GM19467 (cell line): ENCODE measurements around the gene MEX3C.

Experiments used
- ATAC-seq: cut with Tn5 transposase; IDR thresholded peaks from one replicate; pipeline ENCODE4 v1.9.1; 2021; ENCODE audit warnings: mild to moderate bottlenecking, moderate library complexity; ENCODE audit not compliant: unreplicated experiment

Gene MEX3C

DNA sequence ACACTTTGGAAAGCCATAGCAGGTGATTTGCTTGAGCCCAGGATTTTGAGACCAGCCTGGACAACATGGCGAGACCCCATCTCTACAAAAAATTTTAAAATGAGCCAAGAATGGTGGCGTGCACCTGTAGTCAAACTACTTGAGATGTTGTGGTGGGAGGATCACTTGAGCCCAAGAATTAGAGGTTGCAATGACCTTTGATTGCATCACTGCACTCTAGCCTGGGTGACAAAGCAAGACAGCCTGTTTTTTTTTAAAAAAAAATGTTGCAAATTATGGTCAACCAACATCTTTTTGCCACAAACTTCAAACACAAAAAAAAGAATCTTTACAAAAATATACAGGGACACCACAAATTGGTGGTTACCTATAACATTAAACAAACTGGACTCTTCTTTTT, 40.3 kb downstream of the MEX3C start:
- no peak for ATAC-seq

GRCh38 chr18:51154431-51155063, 42.9 kb downstream of the MEX3C start:
- ATAC-seq: no peak

DNA sequence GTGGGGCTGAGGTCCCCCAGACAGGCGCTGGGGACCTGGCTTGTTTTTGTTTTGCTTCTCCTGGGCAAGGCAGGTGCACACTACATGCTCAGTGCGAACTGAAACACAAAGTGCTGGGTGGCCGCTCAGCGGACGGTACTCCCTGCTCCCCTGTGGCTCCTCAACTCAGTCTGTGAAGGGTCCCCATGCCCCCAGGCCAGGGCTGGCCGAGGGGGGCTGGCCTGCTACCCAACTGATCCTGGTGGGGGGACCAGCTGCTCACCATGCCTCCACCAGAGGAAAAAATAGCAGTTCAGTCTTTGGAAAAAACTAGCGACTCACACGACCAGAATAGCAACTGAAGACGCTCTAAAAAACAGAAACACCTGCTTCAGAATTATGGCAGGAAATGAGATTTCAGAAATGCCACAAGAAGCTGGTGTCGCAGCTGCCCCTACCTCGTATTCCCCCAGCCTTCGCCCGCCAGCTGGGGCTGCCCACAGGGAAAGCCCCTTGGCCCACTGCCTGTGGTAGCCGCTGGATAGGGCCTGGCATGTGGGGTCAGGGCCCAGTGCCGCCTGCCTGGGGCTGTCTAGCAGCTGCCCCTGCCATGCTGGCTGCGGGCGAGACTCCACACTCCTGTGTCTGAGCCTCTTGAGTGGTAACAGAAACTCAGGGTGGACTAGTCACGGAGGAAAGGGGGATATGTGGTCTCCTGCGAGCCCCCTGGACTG, 43.7 kb downstream of the MEX3C start:
- peak; percentile 79 for ATAC-seq

DNA sequence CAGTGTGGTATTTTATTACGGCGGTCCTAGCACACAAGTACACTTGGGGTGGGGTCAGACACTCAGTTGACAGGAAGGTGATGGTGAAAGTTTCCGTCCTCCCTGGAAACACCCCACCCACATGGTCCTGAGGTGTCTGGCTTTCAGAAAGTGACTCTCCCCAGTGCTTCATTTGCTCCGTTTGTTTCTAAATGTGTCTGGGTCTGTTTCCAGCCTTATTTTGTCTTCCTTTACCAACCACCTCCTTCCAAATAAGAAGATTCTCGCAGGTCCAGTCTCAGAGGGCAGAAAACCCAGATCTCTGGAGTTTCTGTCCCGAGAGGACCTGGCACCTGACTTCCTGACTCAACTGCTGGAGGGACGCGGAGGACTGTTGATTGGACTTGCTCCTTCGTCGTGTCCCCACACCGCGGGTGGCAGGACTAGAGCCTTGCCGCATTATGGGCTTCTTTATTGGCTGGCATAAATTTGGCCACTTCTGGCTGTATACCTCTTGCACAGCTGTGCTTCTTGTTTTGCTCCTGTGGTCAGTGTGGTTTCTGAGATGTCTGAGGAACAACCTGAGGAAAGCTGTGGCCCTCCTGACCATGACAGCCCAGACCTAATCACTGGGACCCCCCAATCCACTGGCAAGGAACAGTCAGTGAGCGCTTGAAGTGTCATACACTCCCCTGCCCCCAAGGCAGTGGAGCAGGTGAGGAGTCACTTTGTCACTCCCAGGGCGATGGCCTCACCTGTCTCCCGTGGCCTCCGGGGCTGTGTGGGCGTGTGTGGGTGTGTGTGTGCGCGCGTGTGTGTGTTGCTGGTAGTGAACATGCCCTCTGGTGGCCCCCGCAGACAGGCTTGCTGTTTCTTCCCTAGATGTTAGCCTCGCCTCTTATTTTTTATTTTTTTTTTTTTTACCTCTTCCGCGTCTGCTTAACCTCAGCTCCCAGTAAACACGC, 45.6 kb downstream of the MEX3C start:
- no peak for ATAC-seq

DNA sequence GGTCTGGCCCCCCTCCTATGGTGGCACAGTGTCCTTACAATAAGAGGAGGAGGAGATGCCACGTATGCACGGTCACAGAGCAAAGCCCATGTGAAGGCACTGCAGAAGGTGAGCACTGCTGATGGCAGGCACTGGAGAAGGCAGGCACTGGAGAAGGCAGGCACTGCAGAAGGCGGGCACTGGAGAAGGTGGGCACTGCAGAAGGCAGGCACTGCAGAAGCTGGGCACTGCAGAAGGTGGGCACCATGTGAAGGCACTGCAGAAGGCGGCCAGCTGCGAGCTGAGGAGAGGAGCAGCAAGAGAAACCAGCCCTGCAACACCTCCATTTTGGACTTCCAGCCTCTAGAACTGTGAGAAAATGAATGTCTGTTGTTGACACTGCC, 46.3 kb downstream of the MEX3C start:
- no peak for ATAC-seq

DNA sequence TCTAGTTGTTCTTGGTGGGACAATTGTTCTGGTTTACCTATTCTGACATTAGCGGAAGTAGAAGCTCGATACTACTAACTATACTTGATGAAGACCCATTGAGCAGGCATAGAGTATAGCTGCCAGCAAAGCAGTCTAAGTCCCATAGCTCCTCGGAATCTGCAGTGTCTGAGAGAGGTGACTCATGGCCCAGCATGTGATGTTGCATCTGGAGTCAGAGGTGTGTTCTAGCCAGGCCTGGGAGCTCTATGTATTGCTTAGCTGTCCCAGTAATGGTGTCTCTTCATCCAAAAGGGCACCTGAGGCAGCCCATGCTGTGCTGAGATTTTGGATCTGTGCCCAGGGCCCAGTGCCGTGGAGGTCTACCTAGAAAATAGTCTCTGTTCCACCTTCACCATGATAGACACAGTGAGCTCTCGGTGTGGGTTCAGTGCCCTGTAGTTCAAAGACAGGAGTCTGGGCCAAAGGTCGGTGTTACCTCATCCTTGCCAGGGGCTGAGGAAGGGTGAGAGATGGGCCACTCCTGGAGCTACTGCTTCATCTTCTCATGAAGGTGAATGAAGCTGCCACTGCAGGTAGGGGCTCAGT, 47.3 kb downstream of the MEX3C start:
- no peak for ATAC-seq

- ATAC-seq: no peak
These were observed 47.8 kb downstream of the MEX3C start for GRCh38 chr18:51149670-51150069.

DNA sequence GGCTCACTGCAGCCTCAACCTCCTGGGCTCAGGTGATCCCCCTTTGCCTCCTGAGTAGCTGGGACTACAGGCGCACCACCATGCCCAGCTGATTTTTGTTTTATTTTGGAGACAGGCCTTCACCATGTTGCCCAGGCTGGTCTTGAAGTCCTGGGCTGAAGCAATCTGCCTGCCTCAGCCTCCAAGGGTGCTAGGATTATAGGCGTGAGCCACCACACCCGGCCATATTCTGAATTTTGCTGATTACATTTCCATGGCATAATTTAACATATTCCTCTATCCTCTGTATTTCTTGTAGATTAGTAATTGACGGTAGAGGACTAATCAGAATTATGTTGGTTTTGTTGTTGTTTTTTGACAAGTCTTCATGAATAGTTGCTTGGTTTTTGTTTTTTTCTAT, 50.6 kb downstream of the MEX3C start:
- no peak for ATAC-seq

GRCh38 chr18:51138936-51139335, 58.5 kb downstream of the MEX3C start:
- no peak for ATAC-seq

DNA sequence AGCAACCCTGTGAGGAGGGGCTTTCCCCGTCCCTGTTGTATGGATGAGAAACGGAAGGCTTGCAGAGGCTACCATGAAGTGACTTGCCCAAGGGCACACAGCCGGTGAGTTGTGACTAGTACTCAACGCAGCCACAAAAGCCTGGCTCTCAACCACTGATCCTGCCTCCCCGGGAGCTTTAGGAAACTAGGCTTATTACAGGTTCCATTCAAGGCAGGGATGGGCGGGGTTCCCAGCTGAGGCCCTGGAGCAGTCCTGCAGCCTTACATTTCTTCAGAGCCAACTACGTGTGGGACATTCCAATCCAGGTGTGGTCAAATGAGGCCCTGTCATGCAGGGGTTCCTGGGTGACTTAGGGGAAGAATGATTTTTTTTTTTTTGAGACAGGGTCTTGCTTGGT, 59.6 kb downstream of the MEX3C start:
- no peak for ATAC-seq

DNA sequence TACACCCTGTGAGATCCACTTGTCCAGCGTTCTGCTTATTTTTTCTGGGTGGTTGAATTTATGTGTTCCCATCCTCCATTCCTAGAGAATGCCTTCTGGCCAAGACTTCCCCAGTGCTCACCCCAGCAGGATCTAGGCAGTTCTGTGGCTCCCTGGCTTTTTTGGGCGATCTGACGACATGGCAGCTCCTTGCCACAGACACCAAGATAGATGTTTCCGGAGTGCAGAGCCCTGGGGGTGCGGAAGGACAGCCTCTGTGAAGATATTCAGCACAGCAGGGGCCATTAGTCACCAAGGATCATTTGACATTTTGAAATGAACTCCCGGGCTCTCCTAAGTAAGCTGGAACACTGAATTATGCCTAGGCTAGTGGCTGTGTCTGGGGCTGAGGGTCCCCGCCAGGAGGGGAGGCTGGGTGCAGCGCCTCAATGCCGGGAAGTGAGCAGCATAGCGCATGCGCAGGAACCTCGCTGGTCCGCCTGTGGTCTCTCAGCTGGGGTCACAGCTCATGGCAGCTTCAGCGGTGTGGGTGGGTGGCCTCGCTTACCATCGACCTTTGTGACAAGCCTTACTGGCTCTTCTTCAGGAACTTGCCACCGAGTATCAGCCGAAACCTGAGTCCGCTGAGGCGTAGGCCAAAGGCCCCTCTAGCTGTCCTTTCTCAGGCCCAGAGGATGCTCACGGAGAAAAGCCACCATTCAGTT, 60.3 kb downstream of the MEX3C start:
- ATAC-seq: no peak

GRCh38 chr18:51135795-51136194, 61.7 kb downstream of the MEX3C start:
- ATAC-seq: no peak

GRCh38 chr18:51135364-51135763, 62.1 kb downstream of the MEX3C start:
- no peak for ATAC-seq

DNA sequence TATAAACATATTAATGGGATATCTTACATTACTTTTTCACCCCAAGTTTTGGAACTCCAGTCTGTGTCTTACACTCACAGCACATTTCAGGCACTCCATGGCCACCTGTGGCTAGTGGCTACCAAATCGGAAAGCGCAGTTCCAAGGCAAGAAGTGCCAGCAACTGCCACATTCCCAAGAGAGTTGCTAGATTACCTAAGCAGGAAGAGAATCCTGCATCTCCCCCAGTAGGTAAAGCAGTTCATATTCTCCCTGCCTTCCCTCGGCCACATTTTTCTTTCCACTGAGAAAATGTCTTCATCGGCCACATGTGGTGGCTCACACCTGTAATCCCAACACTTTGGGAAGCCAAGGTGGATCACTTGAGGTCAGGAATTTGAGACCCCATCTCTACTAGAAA, 62.8 kb downstream of the MEX3C start:
- no peak for ATAC-seq

DNA sequence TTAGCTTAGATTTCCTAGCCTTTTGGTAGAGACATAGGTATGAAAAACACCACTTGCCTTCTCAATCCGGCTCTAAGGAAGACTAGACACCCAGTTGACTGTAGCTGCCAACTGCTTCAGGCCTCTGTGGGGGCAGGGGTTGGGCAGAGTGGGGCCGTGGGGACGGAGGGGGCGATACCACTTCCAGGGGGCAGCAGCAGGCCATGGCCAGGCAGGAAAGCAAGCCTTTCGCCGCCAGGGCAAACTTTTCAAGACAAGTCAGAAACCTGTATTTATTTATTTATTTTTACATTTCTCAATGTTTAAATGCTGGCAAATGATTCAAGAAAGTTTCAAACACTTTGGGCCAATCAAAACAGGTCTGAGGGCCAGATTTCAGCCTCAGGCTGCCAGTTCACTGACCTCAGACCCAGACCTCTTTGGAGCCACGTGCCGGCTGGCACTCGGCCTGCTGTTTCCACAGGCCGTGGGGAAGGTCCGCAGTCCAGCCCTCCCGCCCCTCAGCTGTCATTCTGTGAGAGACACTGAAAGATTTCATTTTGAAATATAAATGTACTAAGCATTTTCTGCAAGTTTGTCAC, 63.8 kb downstream of the MEX3C start:
- ATAC-seq: no peak

DNA sequence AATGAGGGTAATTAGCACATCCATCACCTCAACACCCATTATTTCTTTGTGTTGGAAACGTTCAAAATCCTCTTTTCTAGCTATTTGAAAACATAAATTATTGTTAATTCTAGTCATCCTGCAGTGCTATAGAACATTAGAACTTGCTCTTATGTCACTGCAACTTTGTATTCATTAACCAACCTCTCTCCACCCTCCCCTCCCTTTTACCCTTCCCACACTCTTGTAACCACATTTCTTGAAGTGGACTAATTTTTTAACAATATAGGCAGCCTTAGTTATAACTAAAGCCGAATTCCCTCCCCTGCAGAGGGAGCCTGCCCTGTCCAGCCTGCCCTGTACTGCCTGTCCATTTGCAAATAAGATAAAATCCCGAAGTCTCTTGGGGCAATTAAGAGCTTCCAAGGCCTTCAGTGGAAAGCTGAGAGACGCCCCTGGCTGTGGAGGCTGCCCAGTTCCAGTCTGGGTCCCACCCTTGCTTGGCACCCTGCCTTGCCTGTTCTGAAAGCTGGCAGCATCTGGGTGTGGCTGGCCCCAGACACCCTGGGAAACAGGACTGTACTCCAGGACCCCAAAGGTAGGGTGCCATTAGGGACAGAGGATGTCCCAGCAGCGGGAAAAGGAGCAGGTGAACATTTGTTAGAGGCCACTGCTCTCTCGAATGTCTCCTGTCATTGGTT, 65.1 kb downstream of the MEX3C start:
- ATAC-seq: no peak

DNA sequence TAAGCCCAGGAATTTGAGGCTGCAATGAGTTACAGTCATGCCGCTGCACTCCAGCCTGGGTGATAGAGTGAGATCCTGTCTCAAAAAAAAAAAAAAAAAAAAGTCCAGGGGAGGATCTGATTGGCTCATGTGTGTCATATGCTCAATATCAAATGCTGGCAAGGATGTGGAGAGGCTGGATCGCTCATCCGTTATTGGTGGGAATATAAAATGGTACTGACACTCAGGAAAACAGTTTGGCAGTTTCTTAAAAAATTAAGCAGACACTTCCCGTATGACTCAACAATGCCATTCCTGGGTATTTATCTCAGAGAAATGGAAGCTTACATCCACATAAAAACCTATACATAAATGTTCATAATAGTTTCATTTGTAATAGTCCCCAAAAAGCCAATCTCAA, 68.9 kb downstream of the MEX3C start:
- ATAC-seq: no peak

- ATAC-seq: no peak
These were observed 69.8 kb downstream of the MEX3C start for GRCh38 chr18:51127664-51128063.

DNA sequence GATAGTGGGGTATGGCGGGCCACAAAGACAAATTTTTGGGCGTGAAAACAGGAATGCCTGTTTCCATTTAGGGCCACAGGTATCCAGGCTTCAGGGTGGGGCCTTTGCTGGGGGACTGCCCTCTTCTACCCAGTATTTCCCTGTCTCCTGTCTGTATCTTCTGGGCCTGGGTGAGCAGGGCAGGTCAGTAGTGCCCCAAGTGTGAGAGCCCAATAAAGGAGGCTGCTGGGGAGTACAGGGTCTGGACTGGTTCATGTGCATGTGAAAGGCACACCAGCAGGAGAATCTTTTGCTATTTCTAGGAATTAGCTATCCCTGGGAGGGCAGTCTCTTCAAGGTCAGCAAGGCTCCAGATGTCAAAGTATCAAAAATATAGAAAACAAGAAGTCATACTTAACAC, 71.5 kb downstream of the MEX3C start:
- ATAC-seq: no peak
